A549 treated with CORT108297 at 1 μM for 4 hours (cell line): ENCODE results near the gene ZNF674. TPM values are rescaled to one million over a fixed set of nuclear protein-coding genes. Genes with fewer than 3 reads are reported as not detected.

Source experiments
- total RNA-seq: library from RNA; stranded (reverse); fragments of 200-300 nt; extraction: Qiagen RNA extraction; gene quantifications from 5 replicates; pipeline ENCODE4 v1.2.3, GENCODE V29; 2022

ZNF674 gene
- total RNA-seq = 2.4 to 3.9 TPM (median 3.4 TPM) in 5 replicates

DNA sequence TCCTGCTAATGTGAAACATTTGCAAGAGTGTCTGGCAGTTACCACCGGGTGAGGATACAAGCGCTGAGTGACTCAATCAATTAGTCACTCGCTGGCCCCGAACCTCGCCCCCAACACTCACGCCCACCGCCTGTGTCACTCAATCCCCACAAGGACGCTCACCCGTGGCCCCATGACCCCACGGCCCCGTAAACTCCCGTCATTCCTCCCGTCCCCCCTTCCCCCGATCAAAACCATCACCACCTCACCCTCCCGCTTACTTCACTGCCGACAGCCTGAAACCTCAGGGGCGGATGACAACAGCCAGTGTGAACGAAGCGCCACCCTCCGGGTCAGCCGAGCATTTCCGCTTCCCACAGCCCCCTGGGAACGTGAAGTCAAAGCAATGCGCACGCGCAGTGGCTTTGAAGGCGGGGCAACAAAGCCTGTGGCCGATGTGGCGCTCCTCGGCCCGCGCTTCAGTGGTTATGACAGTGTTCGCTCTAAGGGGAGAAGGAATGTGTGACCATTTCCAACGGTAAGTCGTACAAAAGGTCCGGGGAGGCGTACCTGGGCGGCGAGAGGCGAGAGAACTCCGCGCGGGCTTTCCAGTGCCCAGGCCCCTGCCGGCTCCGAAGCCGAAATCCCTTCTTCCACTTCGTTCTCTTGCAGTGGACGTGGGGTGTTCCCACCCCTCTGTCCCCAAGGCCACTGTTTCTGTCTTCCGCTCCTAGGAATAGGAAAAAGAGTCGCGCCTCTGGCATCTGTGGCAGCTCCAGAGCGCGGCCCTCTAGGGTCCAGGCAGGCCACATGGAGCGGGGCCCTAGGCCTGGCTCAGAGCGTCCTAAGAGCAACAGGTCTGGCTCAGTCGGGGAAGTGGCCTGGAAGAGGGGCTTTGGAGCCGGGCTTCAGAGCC is at the start of gene ZNF674:
Gene ZNF674, minus strand, starts transcription at position 311 of the 895 bp plus-strand sequence. CDS start 3,334 bp downstream, outside the sequence.

GRCh38 chrX:46573331-46573891 is 28.2 kb upstream of the ZNF674 start, which contains the start of gene CHST7:
TSS of gene CHST7 (plus strand) at chrX:46573765. CDS start at chrX:46573932, 167 bp downstream.

Other genes starting within 250 kb of the ZNF674 start
- 13.9 to 26.3 TPM (median 22.4 TPM) in 5 replicates for gene CHST7, start 28.3 kb upstream of the ZNF674 start, total RNA-seq
- 8.4 to 12.8 TPM (median 11.6 TPM) in 5 replicates for gene SLC9A7, start 213.7 kb upstream of the ZNF674 start, total RNA-seq